Adrenal gland (tissue), 12 donors: ENCODE data around the gene CLEC4D. TPM values are rescaled to one million over a fixed set of nuclear protein-coding genes. Genes with fewer than 3 reads are reported as not detected.

Experiments
- DNase-seq, 7 donors: peaks; one replicate each; pipeline ENCODE4 v3.0.0-alpha.2; 2019 to 2020
- H3K27ac ChIP-seq, 5 donors: fragments of 200-600 bp; sonication (generic) in 4 of 5; 1 replicate in 3 of 5; 2 replicates in 2 of 5; pipeline versions ENCODE4 v1.5.1 to v1.8.0; 2016 to 2020; ENCODE audit warnings: mild to moderate bottlenecking in 1 of 5
- H3K27me3 ChIP-seq: fragments of 200-600 bp; 2 replicates; pipeline ENCODE4 v1.8.0; 2021
- H3K36me3 ChIP-seq, 2 donors: fragments of 200-600 bp; replicated peaks in 1 of 2; 1 replicate in 1 of 2; 2 replicates in 1 of 2; pipeline versions ENCODE4 v1.5.1 to v1.8.0; 2018 to 2022
- H3K4me1 ChIP-seq, 2 donors: fragments of 200-600 bp; replicated peaks in 1 of 2; 1 replicate in 1 of 2; 2 replicates in 1 of 2; pipeline versions ENCODE4 v1.5.1 to v1.8.0; 2018 to 2021
- H3K4me3 ChIP-seq, 4 donors: fragments of 200-600 bp; sonication (generic) in 3 of 4; one replicate each; pipeline ENCODE4 v1.5.1; 2016 to 2018
- H3K9me3 ChIP-seq, 3 donors: fragments of 200-600 bp; sonication (generic) in 1 of 3; replicated peaks in 1 of 3; 1 replicate in 2 of 3; 2 replicates in 1 of 3; pipeline versions ENCODE4 v1.5.1 to v1.8.0; 2016 to 2021
- CTCF ChIP-seq, 6 experiments: fragments of 450-650 bp in 4 of 6; fragments of 200-600 bp in 2 of 6; sonication (generic) in 1 of 6; IDR thresholded peaks; 1 replicate in 5 of 6; 2 replicates in 1 of 6; pipeline versions ENCODE4 v1.5.1 to v1.8.0; 2016 to 2021; ENCODE audit warnings: antibody characterized with exemption in 6 of 6, mild to moderate bottlenecking in 2 of 6, moderate library complexity in 1 of 6
- POLR2A ChIP-seq, 2 donors: fragments of 450-650 bp; IDR thresholded peaks; one replicate each; pipeline ENCODE4 v1.6.1; 2017; ENCODE audit warnings: antibody characterized with exemption in 2 of 2, mild to moderate bottlenecking in 2 of 2, moderate library complexity in 1 of 2
- WGBS, 4 donors: extraction: QIAGEN DNeasy Blood & Tissue Kit in 2 of 4; methylation state at CpG; one replicate each; pipeline versions ENCODE4 v1.1.5 to v1.1.7; 2013 to 2017; 5-methylcytosine and 5-hydroxymethylcytosine counted together
- intact Hi-C, 2 donors: fragments of 100-400 bp; cut with DNase I; formaldehyde crosslinking; loops; one replicate each; pipeline versions ENCODE4 v1.14.1 to v1.15.0; 2022 to 2023
- polyA plus RNA-seq, 3 donors: library from polyadenylated mRNA; stranded (reverse); fragments of 200-250 nt in 2 of 3; fragments of 350-450 nt in 1 of 3; fragmentation: Illumina TruSeq in 1 of 3; extraction: RNeasy Lipid Tissue Mini Kit (QIAGEN cat#74804) in 1 of 3; gene quantifications; one replicate each; pipeline ENCODE4 v1.2.3, GENCODE V29; 2013 to 2014
- total RNA-seq, 9 donors: library from RNA; depleted of rRNA in 4 of 9; stranded (reverse); fragments of >200 nt in 4 of 9; fragments of 120-200 nt in 1 of 9; fragmentation: NEBNext Ultra II Directional in 1 of 9; extraction: Animal tissue kit (Norgen Biotek cat#: 25700) in 1 of 9; gene quantifications; one replicate each; pipeline versions ENCODE4 v1.1.0 to v1.2.4, GENCODE V29; 2013 to 2023
- donor health status: healthy with polysubstance abuse.
- donor health status: Bipolar disorder and iron deficiency.
- donor health status: DM: yes; HTN: yes; CAD: no.
- donor health status: DM: no; HTN: no; CAD: no.
- donor health status: DM: no; HTN: no; CAD: no.
- donor health status: DM: yes; HTN: yes; CAD: no.

The CLEC4D gene
- total and polyA plus RNA-seq, 12 donors = 0.11 to 0.47 (median 0.19) TPM; not detected in 8

- Histone ChIP-seq H3K27ac (no peak overlapping the region), H3K9me3 (no peaks in the 10 kb centered on the region), H3K4me3 (no peak overlapping the region), H3K36me3 (no peaks in the 10 kb centered on the region), H3K27me3 (peaks cover 2% of the 10 kb centered on the region), H3K4me1 (no peaks in the 10 kb centered on the region)
- WGBS, 4 donors = 83 to 93% (median 87%) methylated on average over 3 of the region's 3 CpGs
- no peak for DNase-seq
- intact Hi-C loops = no loop called here
- TF ChIP-seq CTCF (IDR thresholded peaks at IDR 0.05) (no peak), POLR2A (IDR thresholded peaks at IDR 0.05) (no peak)
Observed at GRCh38 chr12:8507596-8507995, 5.7 kb upstream of the CLEC4D start.

- Histone ChIP-seq H3K4me1 (no peaks in the 10 kb centered on the region), H3K4me3 (no peak overlapping the region), H3K9me3 (no peaks in the 10 kb centered on the region), H3K27ac (no peak overlapping the region), H3K27me3 (peaks cover 3% of the 10 kb centered on the region), H3K36me3 (no peaks in the 10 kb centered on the region)
- no peak for DNase-seq
- intact Hi-C loops = no loop called here
- WGBS, 4 donors = 45 to 88% (median 80%) methylated on average over 3 of the region's 3 CpGs
- TF ChIP-seq POLR2A (IDR thresholded peaks at IDR 0.05) = no peak
- TF ChIP-seq CTCF (IDR thresholded peaks at IDR 0.05) = no peak
Observed at GRCh38 chr12:8508223-8508622, 5.1 kb upstream of the CLEC4D start.

GRCh38 chr12:8508910-8509841 is 4.1 kb upstream of the CLEC4D start:
- Histone ChIP-seq H3K4me1 (no peaks in the 10 kb centered on the region), H3K4me3 (no peak overlapping the region), H3K9me3 (no peaks in the 10 kb centered on the region), H3K27ac (no peak overlapping the region), H3K36me3 (no peaks in the 10 kb centered on the region), H3K27me3 (peaks cover 3% of the 10 kb centered on the region)
- WGBS, 4 donors = 53 to 67% (median 64%) methylated on average over 10 to 12 of the region's 12 CpGs
- TF ChIP-seq POLR2A (IDR thresholded peaks at IDR 0.05) (no peak), CTCF (IDR thresholded peaks at IDR 0.05) (no peak)
- intact Hi-C loops = no loop called here
- no peak for DNase-seq

GRCh38 chr12:8517971-8518370 is 4.7 kb downstream of the CLEC4D start:
- WGBS, 4 donors = 43 to 52% (median 46%) methylated on average over 2 of the region's 2 CpGs
- peaks cover 4% of the 10 kb centered on the region for H3K27me3 ChIP-seq
- no peak overlapping the region for H3K27ac ChIP-seq
- TF ChIP-seq CTCF (IDR thresholded peaks at IDR 0.05) = no peak
- TF ChIP-seq POLR2A (IDR thresholded peaks at IDR 0.05) = no peak
- no peaks in the 10 kb centered on the region for H3K36me3 ChIP-seq
- intact Hi-C loops = no loop called here
- no peak overlapping the region for H3K4me3 ChIP-seq
- H3K9me3 ChIP-seq = no peaks in the 10 kb centered on the region
- DNase-seq = no peak
- no peaks in the 10 kb centered on the region for H3K4me1 ChIP-seq
